Medulla oblongata (tissue), 1 donor: ENCODE results near the gene SEMA3F.

Experiments
- DNase-seq: peaks from one replicate; pipeline ENCODE4 v3.0.0-alpha.2; 2015; ENCODE audit errors: extremely low spot score

SEMA3F gene

GRCh38 chr3:50132421-50133282 is 22.5 kb upstream of the SEMA3F start:
- DNase-seq, result no peak

GRCh38 chr3:50133283-50133615 is 21.9 kb upstream of the SEMA3F start:
- no peak for DNase-seq

- DNase-seq, result no peak
Observed at GRCh38 chr3:50134367-50134766, 20.8 kb upstream of the SEMA3F start.

GRCh38 chr3:50135964-50136363 is 19.2 kb upstream of the SEMA3F start:
- DNase-seq, result no peak

GRCh38 chr3:50136714-50137405 is 18.3 kb upstream of the SEMA3F start:
- DNase-seq, result no peak

- DNase-seq, result no peak
Observed at GRCh38 chr3:50137531-50137930, 17.6 kb upstream of the SEMA3F start.

- DNase-seq, result peak; percentile 18
Observed at GRCh38 chr3:50138266-50139200, 16.6 kb upstream of the SEMA3F start.

GRCh38 chr3:50139308-50139707 is 15.8 kb upstream of the SEMA3F start:
- DNase-seq, result no peak

GRCh38 chr3:50139718-50140423 is 15.3 kb upstream of the SEMA3F start:
- DNase-seq, result no peak

GRCh38 chr3:50140990-50141389 is 14.1 kb upstream of the SEMA3F start:
- DNase-seq, result no peak

GRCh38 chr3:50146316-50146901 is 8.7 kb upstream of the SEMA3F start:
- no peak for DNase-seq

- no peak for DNase-seq
Observed at GRCh38 chr3:50147016-50147415, 8.1 kb upstream of the SEMA3F start.

- no peak for DNase-seq
Observed at GRCh38 chr3:50147447-50147846, 7.7 kb upstream of the SEMA3F start.

GRCh38 chr3:50147861-50148260 is 7.3 kb upstream of the SEMA3F start:
- no peak for DNase-seq

GRCh38 chr3:50150404-50150750 is 4.7 kb upstream of the SEMA3F start:
- no peak for DNase-seq

GRCh38 chr3:50150863-50151686 is 4.0 kb upstream of the SEMA3F start:
- DNase-seq, result no peak

GRCh38 chr3:50151728-50152127 is 3.4 kb upstream of the SEMA3F start:
- DNase-seq, result no peak

- DNase-seq, result no peak
Observed at GRCh38 chr3:50153782-50154475, 1.2 kb upstream of the SEMA3F start.

GRCh38 chr3:50154476-50154839 is 666 bp upstream of the SEMA3F start:
- DNase-seq, result no peak

GRCh38 chr3:50155491-50155878 is 361 bp downstream of the SEMA3F start:
- no peak for DNase-seq
